Lower lobe of right lung (tissue), 2 donors: ENCODE measurements around the gene XAGE3. TPM values are rescaled to one million over a fixed set of nuclear protein-coding genes. Genes with fewer than 3 reads are reported as not detected.
"Not testable (repeated sequence)": the region's sequence is repeated elsewhere in the genome, so short reads cannot be mapped to it uniquely, and the experiment has no call there.

ENCODE experiments used
- ATAC-seq, 2 donors: fragments of 200-7000 bp; cut with Tn5 transposase; one replicate each; pipeline ENCODE4 v1.9.1; 2020 to 2022; ENCODE audit warnings: mild to moderate bottlenecking in 2 of 2, moderate library complexity in 2 of 2
- DNase-seq: peaks from one replicate; pipeline ENCODE4 v3.0.0-alpha.2; 2020
- H3K27ac ChIP-seq: fragments of 200-600 bp; one replicate; pipeline ENCODE4 v1.8.0; 2022
- H3K27me3 ChIP-seq: fragments of 200-600 bp; one replicate; pipeline ENCODE4 v1.8.0; 2022; ENCODE audit warnings: low read depth
- H3K36me3 ChIP-seq: fragments of 200-600 bp; one replicate; pipeline ENCODE4 v1.8.0; 2022; ENCODE audit warnings: mild to moderate bottlenecking
- H3K4me1 ChIP-seq: fragments of 200-600 bp; one replicate; pipeline ENCODE4 v1.8.0; 2022
- H3K4me3 ChIP-seq: fragments of 200-600 bp; one replicate; pipeline ENCODE4 v1.8.0; 2022; ENCODE audit warnings: mild to moderate bottlenecking
- H3K9me3 ChIP-seq: fragments of 200-600 bp; one replicate; pipeline ENCODE4 v1.8.0; 2022
- CTCF ChIP-seq: fragments of 200-600 bp; IDR thresholded peaks from one replicate; pipeline ENCODE4 v1.8.0; 2022; ENCODE audit warnings: antibody characterized with exemption, mild to moderate bottlenecking
- intact Hi-C: fragments of 100-400 bp; cut with DNase I; formaldehyde crosslinking; loops from one replicate; pipeline ENCODE4 v1.11.0; 2022
- total RNA-seq: library from RNA; stranded (reverse); fragmentation: NEBNext Ultra II Directional; extraction: Animal tissue kit (Norgen Biotek cat#: 25700); gene quantifications from one replicate; pipeline ENCODE4 v1.2.1, GENCODE V29; 2021
- donor health status: DM: no; HTN: yes; CAD: no; lungs with severe emphysema.

XAGE3 gene
- total RNA-seq, 1 donor from 2014 or later = not detected

GRCh38 chrX:52852110-52852860 is 15.6 kb downstream of the XAGE3 start:
- no peaks in the 10 kb centered on the region for H3K4me1 ChIP-seq
- no peak for TF ChIP-seq CTCF
- no peaks in the 10 kb centered on the region for H3K27me3 ChIP-seq

DNA sequence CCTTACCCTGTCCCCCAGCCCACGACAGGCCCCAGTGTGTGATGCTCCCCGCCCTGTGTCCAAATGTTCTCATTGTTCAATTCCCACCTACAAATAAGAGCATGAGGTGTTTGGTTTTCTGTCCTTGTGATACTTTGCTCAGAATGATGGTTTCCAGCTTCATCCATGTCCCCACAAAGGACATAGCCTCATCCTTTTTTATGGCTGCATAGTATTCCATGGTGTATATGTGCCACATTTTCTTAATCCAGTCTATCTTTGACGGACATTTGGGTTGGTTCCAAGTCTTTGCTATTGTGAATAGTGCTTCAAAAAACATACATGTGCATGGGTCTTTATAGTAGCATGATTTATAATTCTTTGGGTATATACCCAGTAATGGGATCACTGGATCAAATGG is 24.3 kb downstream of the XAGE3 start:
- intact Hi-C loops, H3K36me3 ChIP-seq, H3K9me3 ChIP-seq, ATAC-seq, H3K4me1 ChIP-seq, H3K27ac ChIP-seq, DNase-seq, H3K4me3 ChIP-seq, H3K27me3 ChIP-seq: not testable (repeated sequence)

More at GRCh38 chrX:52852110-52852860, 15.6 kb downstream of the XAGE3 start:
- intact Hi-C loops = no loop called here
- H3K27ac ChIP-seq = no peak overlapping the region
- DNase-seq = no peak
- no peak for ATAC-seq
- H3K36me3 ChIP-seq = no peaks in the 10 kb centered on the region
- no peaks in the 10 kb centered on the region for H3K9me3 ChIP-seq
- no peak overlapping the region for H3K4me3 ChIP-seq

DNA sequence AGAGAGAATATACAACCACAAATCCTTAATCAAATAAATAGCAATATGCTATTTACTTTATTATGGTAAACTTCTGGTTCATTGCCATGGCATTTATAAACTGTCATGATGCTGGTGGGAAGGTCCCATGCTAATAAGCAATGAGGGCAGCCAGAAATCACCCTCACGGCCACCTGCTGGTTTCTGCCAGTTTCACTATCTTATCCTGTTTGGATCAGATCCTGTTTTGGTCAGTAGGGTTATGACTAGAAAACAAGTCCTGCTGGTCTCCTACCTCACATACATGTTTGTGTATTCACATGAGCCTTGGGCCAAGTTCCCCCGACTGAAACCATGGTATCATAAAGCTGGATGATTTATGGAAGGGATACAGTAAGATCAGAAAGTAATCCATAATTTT is 28.7 kb downstream of the XAGE3 start:
- no peaks in the 10 kb centered on the region for H3K27me3 ChIP-seq
- H3K27ac ChIP-seq = no peak overlapping the region
- no peak overlapping the region for H3K4me3 ChIP-seq
- H3K36me3 ChIP-seq = no peaks in the 10 kb centered on the region
- H3K9me3 ChIP-seq = no peaks in the 10 kb centered on the region
- DNase-seq = no peak
- no peak for TF ChIP-seq CTCF
- intact Hi-C loops = no loop called here
- H3K4me1 ChIP-seq = no peaks in the 10 kb centered on the region
- ATAC-seq = no peak

GRCh38 chrX:52830551-52830950 is 37.3 kb downstream of the XAGE3 start:
- H3K27ac ChIP-seq = no peak overlapping the region
- H3K9me3 ChIP-seq = no peaks in the 10 kb centered on the region
- DNase-seq (no peak), ATAC-seq (no peak)
- no peaks in the 10 kb centered on the region for H3K36me3 ChIP-seq
- TF ChIP-seq CTCF = no peak
- H3K4me1 ChIP-seq = no peaks in the 10 kb centered on the region
- intact Hi-C loops = no loop called here
- H3K4me3 ChIP-seq = no peak overlapping the region
- no peaks in the 10 kb centered on the region for H3K27me3 ChIP-seq

- Histone ChIP-seq H3K4me3 (no peak overlapping the region), H3K27me3 (no peaks in the 10 kb centered on the region), H3K36me3 (no peaks in the 10 kb centered on the region), H3K9me3 (no peaks in the 10 kb centered on the region), H3K27ac (no peak overlapping the region), H3K4me1 (no peaks in the 10 kb centered on the region)
- TF ChIP-seq CTCF = no peak
- DNase-seq = no peak
- ATAC-seq = no peak
- intact Hi-C loops = no loop called here
These were observed 43.3 kb downstream of the XAGE3 start for GRCh38 chrX:52824608-52825007.

DNA sequence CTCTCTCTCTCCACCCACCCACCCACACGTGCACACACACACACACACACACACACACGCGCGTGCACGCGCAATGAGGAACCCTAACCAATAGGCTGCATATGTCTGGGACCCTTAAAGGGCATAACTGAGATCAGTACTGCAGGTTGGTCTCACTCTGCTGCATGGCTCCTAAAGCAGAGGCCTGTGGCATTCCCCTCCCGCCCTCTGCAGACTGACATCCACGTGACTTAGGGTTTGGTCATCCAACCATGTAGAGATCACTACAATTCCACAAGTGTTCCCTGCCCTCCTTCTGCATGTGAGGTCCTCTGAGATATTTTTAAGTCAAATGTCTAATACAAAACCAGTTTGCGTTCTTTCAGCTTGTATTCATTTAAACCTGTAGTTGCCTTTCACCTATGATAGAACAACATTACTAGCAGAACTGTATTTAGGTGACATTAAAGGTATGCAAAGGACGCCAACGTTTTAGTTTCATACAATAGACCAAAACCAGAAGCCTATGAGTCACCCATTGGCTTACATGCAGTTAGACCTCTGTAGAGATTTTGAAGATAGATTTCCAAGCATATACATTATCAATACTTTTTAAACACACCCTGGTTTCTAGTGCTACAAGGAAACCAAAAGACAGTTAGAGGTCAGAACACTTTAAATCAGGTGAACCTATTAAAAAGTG is 46.7 kb downstream of the XAGE3 start:
- no peaks in the 10 kb centered on the region for H3K9me3 ChIP-seq
- no peaks in the 10 kb centered on the region for H3K4me1 ChIP-seq
- no peaks in the 10 kb centered on the region for H3K27me3 ChIP-seq
- ATAC-seq (no peak), DNase-seq (no peak)
- intact Hi-C loops = no loop called here
- no peak for TF ChIP-seq CTCF
- no peak overlapping the region for H3K4me3 ChIP-seq
- no peak overlapping the region for H3K27ac ChIP-seq
- H3K36me3 ChIP-seq = no peaks in the 10 kb centered on the region
